ENCODE measurements around the gene SAT2. TPM values are rescaled to one million over a fixed set of nuclear protein-coding genes. Genes with fewer than 3 reads are reported as not detected.

SAT2 gene
- total RNA-seq, 1 experiment from 2014 or later, result 52.0 TPM

- Histone ChIP-seq H3K4me2 (no peak overlapping the region), H3K79me2 (ENCODE audit: low read depth) (peaks cover 37% of the 10 kb centered on the region), H3K9me2 (ENCODE audit: insufficient read depth) (no peaks in the 10 kb centered on the region), H3K4me1 (replicated peaks; ENCODE audit: insufficient read depth) (peaks cover 44% of the 10 kb centered on the region), H3K4me3 (no peak overlapping the region), H3K9me3 (ENCODE audit: insufficient read depth, low read depth) (no peaks in the 10 kb centered on the region), H3F3A (ENCODE audit: insufficient read depth, low read depth) (peaks cover 40% of the 10 kb centered on the region), H3K36me3 (ENCODE audit: low read depth) (peaks cover 15% of the 10 kb centered on the region), H2AFZ (no peak overlapping the region), H3K27me3 (ENCODE audit: insufficient read depth, low read depth) (no peaks in the 10 kb centered on the region), H3K27ac (no peak overlapping the region; the same call in 1 of the 2 replicates), H4K20me1 (ENCODE audit: insufficient read depth) (peaks cover 31% of the 10 kb centered on the region)
- TF ChIP-seq CTCF (conservative IDR thresholded peaks at IDR 0.05), result no peak
- TF ChIP-seq EZH2 (IDR thresholded peaks at IDR 0.05; ENCODE audit: low read depth), result no peak
- no peak for DNase-seq
- intact Hi-C loops (cut with micrococcal nuclease; ENCODE audit: unreplicated experiment), result loop anchor here (10.0 kb wide), 3 partner anchors 274 to 536 kb away; partner anchors contain the start of genes CHD3, CYB5D1, NAA38 and SLC16A11
- POLR2A ChIA-PET (ENCODE audit: unreplicated experiment), result interaction anchor here (0.6 to 0.7 kb wide), 3 partner anchors 46 to 1808 kb away, joined by 3 to 6 read pairs (median 4); no protein-coding TSS in a partner anchor
- no TSS peak for BruUV-seq (replicated peaks)
- CTCF ChIA-PET, result no interaction called here
These were observed 46.7 kb downstream of the SAT2 start for GRCh38 chr17:7580604-7581575.

- peaks cover 37% of the 10 kb centered on the region for H3K79me2 ChIP-seq (ENCODE audit: low read depth)
- H3K36me3 ChIP-seq (ENCODE audit: low read depth), result peaks cover 24% of the 10 kb centered on the region
- H3K4me1 ChIP-seq (replicated peaks; ENCODE audit: insufficient read depth), result peaks cover 52% of the 10 kb centered on the region
- no peak for DNase-seq
- no peak overlapping the region for H2AFZ ChIP-seq
- intact Hi-C loops (cut with micrococcal nuclease; ENCODE audit: unreplicated experiment), result loop anchor here (10.0 kb wide), 3 partner anchors 275 to 535 kb away; partner anchors contain the start of genes CHD3, CYB5D1, NAA38 and SLC16A11
- no peaks in the 10 kb centered on the region for H3K9me3 ChIP-seq (ENCODE audit: insufficient read depth, low read depth)
- peaks cover 40% of the 10 kb centered on the region for H4K20me1 ChIP-seq (ENCODE audit: insufficient read depth)
- ChIA-PET POLR2A (ENCODE audit: unreplicated experiment) (interaction anchor here (0.6 to 1.2 kb wide), 6 partner anchors 9 to 200 kb away, joined by 3 to 8 read pairs (median 4); partner anchors contain the start of genes CHRNB1 and TP53), CTCF (interaction anchor here (0.5 to 1.1 kb wide), 3 partner anchors 25 to 298 kb away, joined by 3 to 4 read pairs (median 3); partner anchors contain the start of genes SLC2A4 and TP53)
- peak overlapping the region; percentile 72 for H3K4me2 ChIP-seq
- no TSS peak for BruUV-seq (replicated peaks)
- H3K27me3 ChIP-seq (ENCODE audit: insufficient read depth, low read depth), result no peaks in the 10 kb centered on the region
- H3K27ac ChIP-seq, result peak overlapping the region; percentile 88
- no peak for TF ChIP-seq CTCF (conservative IDR thresholded peaks at IDR 0.05)
- no peak for TF ChIP-seq EZH2 (IDR thresholded peaks at IDR 0.05; ENCODE audit: low read depth)
- H3F3A ChIP-seq (ENCODE audit: insufficient read depth, low read depth), result peaks cover 49% of the 10 kb centered on the region
- H3K4me3 ChIP-seq, result peak overlapping the region; percentile 38; the same call in 1 of the 2 replicates
- no peaks in the 10 kb centered on the region for H3K9me2 ChIP-seq (ENCODE audit: insufficient read depth)
These were observed 47.6 kb downstream of the SAT2 start for GRCh38 chr17:7579834-7580603.

Data from PC-9 (cell line).